Nephron (organoid): Measurements from ENCODE around the gene ADCY4.
A peak's percentile ranks its signal among the peaks of the same experiment; 100 is the strongest.

Experiments
- H3K27ac Mint-ChIP-seq, 3 experiments: 2 replicates each; pipeline ENCODE4 v1.8.0; 2020; ENCODE audit warnings: mixed read lengths in 3 of 3, mild to moderate bottlenecking in 2 of 3, moderate library complexity in 1 of 3
- H3K27me3 Mint-ChIP-seq: 2 replicates; pipeline ENCODE4 v1.8.0; 2021; ENCODE audit warnings: low read depth, mild to moderate bottlenecking, moderate library complexity, mixed read lengths
- H3K36me3 Mint-ChIP-seq: 2 replicates; pipeline ENCODE4 v1.8.0; 2020; ENCODE audit warnings: low read depth, mixed read lengths
- H3K4me1 Mint-ChIP-seq: 2 replicates; pipeline ENCODE4 v1.8.0; 2020; ENCODE audit warnings: mixed read lengths
- H3K4me3 Mint-ChIP-seq, 3 experiments: 2 replicates each; pipeline ENCODE4 v1.8.0; 2020; ENCODE audit warnings: mild to moderate bottlenecking in 3 of 3, mixed read lengths in 3 of 3, moderate library complexity in 2 of 3
- H3K9me3 Mint-ChIP-seq: 2 replicates; pipeline ENCODE4 v1.8.0; 2020; ENCODE audit warnings: mixed read lengths
- TF ChIP-seq, protein P1 (sequence below), 3 experiments: fragments of 200-600 bp; sonication (generic); IDR thresholded peaks; one replicate each; pipeline ENCODE4 v1.5.0; 2021; ENCODE audit warnings: antibody characterized with exemption in 3 of 3; ENCODE audit not compliant: unreplicated experiment in 3 of 3

Gene ADCY4

DNA sequence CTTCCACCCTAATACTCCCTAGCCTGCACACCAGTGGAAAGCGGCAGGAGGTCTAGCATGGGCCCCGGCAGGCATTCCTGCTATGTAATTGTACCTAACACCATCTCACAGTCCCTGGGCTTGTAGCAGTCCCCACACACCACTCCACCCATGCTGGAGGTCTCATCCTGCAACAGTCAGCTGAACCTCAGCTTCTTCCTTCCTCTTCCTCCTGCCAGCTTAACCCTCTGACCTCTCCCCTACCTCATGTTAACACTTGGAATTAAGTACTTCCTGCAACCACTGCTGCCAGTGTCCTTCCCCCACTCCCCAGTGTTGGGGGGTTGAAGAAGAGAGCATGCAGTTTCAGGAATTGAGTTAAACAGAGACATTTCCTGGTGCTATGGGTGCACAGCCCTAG lies 7.6 kb downstream of the ADCY4 start:
- peak overlapping the region in 1 of 3 experiments; percentile 26 for H3K27ac Mint-ChIP-seq
- H3K4me1 Mint-ChIP-seq, result peaks cover 4% of the 10 kb centered on the region
- peaks cover 28% of the 10 kb centered on the region for H3K27me3 Mint-ChIP-seq
- no peaks in the 10 kb centered on the region for H3K9me3 Mint-ChIP-seq
- H3K4me3 Mint-ChIP-seq, result no peak overlapping the region
- TF ChIP-seq, protein P1, sequence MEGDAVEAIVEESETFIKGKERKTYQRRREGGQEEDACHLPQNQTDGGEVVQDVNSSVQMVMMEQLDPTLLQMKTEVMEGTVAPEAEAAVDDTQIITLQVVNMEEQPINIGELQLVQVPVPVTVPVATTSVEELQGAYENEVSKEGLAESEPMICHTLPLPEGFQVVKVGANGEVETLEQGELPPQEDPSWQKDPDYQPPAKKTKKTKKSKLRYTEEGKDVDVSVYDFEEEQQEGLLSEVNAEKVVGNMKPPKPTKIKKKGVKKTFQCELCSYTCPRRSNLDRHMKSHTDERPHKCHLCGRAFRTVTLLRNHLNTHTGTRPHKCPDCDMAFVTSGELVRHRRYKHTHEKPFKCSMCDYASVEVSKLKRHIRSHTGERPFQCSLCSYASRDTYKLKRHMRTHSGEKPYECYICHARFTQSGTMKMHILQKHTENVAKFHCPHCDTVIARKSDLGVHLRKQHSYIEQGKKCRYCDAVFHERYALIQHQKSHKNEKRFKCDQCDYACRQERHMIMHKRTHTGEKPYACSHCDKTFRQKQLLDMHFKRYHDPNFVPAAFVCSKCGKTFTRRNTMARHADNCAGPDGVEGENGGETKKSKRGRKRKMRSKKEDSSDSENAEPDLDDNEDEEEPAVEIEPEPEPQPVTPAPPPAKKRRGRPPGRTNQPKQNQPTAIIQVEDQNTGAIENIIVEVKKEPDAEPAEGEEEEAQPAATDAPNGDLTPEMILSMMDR (IDR thresholded peaks at IDR 0.05; ENCODE audit: unreplicated experiment in 3 of 3), result no peak
- no peaks in the 10 kb centered on the region for H3K36me3 Mint-ChIP-seq

GRCh38 chr14:24325963-24326362 lies 8.9 kb downstream of the ADCY4 start:
- TF ChIP-seq, protein P1 (IDR thresholded peaks at IDR 0.05; ENCODE audit: unreplicated experiment in 3 of 3), result no peak
- Mint-ChIP-seq H3K36me3 (no peaks in the 10 kb centered on the region), H3K9me3 (no peaks in the 10 kb centered on the region), H3K27ac (no peak overlapping the region), H3K4me3 (no peak overlapping the region), H3K27me3 (peaks cover 18% of the 10 kb centered on the region), H3K4me1 (no peaks in the 10 kb centered on the region)

GRCh38 chr14:24325041-24325530 lies 9.8 kb downstream of the ADCY4 start:
- no peak overlapping the region for H3K27ac Mint-ChIP-seq
- no peaks in the 10 kb centered on the region for H3K36me3 Mint-ChIP-seq
- H3K4me1 Mint-ChIP-seq, result no peaks in the 10 kb centered on the region
- no peaks in the 10 kb centered on the region for H3K9me3 Mint-ChIP-seq
- TF ChIP-seq, protein P1 (IDR thresholded peaks at IDR 0.05; ENCODE audit: unreplicated experiment in 3 of 3), result no peak
- no peak overlapping the region for H3K4me3 Mint-ChIP-seq
- peaks cover 9% of the 10 kb centered on the region for H3K27me3 Mint-ChIP-seq

DNA sequence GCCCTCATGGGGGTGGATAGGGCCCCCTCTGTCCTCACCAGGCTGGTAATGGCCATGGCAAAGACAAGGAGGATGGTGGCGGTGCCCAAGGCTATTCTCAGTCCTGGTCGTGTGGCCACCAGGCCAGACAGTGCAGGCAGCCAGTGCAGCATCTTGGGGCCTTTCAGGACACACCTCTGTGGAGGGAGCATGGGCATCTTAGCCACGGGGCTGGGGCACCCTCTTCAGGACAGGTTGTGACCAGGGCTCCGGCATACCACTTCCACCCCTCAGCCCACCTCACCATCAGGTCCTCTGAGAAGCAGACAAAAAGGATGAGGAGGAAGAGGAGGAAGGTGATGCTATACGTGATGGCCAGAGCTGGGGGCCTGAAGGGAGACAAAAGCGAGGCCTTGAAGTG lies 10.8 kb downstream of the ADCY4 start:
- peaks cover 8% of the 10 kb centered on the region for H3K27me3 Mint-ChIP-seq
- TF ChIP-seq, protein P1 (IDR thresholded peaks at IDR 0.05; ENCODE audit: unreplicated experiment in 3 of 3), result no peak
- no peak overlapping the region for H3K27ac Mint-ChIP-seq
- H3K9me3 Mint-ChIP-seq, result no peaks in the 10 kb centered on the region
- H3K4me3 Mint-ChIP-seq, result no peak overlapping the region
- no peaks in the 10 kb centered on the region for H3K36me3 Mint-ChIP-seq
- H3K4me1 Mint-ChIP-seq, result no peaks in the 10 kb centered on the region

DNA sequence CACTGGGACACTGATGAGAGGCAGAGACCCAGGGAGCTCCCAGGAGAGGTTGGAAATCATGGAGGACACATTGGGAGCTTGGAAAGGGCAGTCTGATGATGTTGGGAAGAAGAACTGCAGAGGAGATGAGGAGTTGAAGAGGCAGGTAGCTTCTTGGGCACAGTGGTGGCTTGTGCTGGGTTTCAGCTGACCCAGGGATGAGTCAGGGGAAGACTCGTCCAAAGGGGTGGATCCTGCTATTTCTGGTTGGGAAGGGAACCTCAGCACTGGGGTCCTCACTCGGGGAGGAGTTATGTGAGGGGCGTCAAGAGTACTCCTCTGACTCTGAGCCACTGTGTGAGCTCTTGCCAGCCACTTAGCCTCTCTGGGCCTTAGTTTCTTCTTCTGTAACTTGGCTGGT lies 11.5 kb downstream of the ADCY4 start:
- Mint-ChIP-seq H3K9me3 (no peaks in the 10 kb centered on the region), H3K36me3 (no peaks in the 10 kb centered on the region), H3K27ac (no peak overlapping the region), H3K27me3 (peaks cover 12% of the 10 kb centered on the region), H3K4me1 (no peaks in the 10 kb centered on the region), H3K4me3 (peak overlapping the region in 1 of 3 experiments; percentile 12)
- TF ChIP-seq, protein P1 (IDR thresholded peaks at IDR 0.05; ENCODE audit: unreplicated experiment in 3 of 3), result no peak

GRCh38 chr14:24322672-24323071 lies 12.2 kb downstream of the ADCY4 start:
- Mint-ChIP-seq H3K27me3 (peaks cover 12% of the 10 kb centered on the region), H3K4me1 (no peaks in the 10 kb centered on the region), H3K9me3 (no peaks in the 10 kb centered on the region), H3K4me3 (no peak overlapping the region), H3K27ac (peak overlapping the region in 1 of 3 experiments; percentile 38), H3K36me3 (no peaks in the 10 kb centered on the region)
- TF ChIP-seq, protein P1 (IDR thresholded peaks at IDR 0.05; ENCODE audit: unreplicated experiment in 3 of 3), result no peak
